Raji (cell line): ENCODE data around the gene GDPGP1.

Source experiments
- POLR2A ChIP-seq: IDR thresholded peaks from 2 replicates; pipeline ENCODE4 v1.6.1; 2011; ENCODE audit warnings: low read depth, low read length, control low read depth; ENCODE audit not compliant: insufficient read depth

The GDPGP1 gene, protein sequence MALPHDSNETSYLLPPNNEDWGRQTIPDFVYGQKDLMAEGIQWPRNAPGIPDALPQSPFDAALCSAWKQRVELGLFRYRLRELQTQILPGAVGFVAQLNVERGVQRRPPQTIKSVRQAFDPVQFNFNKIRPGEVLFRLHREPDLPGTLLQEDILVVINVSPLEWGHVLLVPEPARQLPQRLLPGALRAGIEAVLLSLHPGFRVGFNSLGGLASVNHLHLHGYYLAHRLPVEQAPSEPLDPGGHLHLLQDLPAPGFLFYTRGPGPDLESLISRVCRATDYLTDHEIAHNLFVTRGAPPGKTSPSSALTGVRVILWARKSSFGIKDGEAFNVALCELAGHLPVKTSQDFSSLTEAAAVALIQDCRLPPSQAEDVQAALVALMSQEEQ

DNA sequence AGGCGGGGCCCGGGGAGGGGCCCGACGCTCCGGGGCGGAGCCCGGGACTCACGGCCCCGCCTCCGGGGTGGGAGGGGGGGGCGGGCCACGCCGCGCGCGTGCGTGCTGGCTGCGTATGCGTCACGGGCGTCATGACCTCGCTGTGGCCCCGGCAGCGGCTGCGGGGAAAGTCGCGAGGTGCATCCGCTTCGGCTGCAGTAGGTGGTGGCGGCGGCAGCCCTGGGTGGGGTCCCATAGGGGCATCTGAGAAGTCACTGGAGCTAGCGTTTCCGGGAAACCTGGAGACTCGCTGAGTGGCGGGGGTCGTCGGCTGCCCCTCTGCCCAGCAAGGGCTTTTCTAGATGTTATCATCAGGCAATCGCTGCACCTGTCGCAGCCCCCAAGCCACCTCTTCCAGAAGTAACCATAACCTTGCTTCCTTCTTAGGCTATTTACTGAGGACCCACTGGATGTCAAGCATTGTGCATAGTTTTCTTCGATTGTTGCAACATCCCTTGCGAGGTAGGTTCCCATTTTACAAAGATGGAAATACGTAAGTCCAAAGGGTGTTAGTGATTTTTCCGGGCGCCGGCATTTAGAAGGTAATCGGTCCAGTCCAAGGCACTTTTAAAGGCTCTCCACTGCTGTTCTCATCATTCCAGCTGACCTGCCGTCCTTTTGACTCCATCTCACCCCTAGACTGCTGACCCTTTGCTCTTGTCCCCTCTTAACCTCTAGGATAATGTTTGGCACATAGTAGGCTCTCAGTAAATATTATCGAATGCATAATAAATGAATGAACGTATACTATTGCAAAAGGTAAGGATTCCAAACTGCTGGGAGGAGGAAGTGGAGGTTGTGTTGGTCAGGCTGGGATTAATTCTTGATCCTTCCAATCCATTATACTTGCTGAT lies at the start of gene GDPGP1:
Gene GDPGP1 (plus strand): TSS at position 114 of the 893 bp plus-strand sequence. CDS start 6,700 bp downstream, outside the sequence.
- peak; percentile 93 for TF ChIP-seq POLR2A

DNA sequence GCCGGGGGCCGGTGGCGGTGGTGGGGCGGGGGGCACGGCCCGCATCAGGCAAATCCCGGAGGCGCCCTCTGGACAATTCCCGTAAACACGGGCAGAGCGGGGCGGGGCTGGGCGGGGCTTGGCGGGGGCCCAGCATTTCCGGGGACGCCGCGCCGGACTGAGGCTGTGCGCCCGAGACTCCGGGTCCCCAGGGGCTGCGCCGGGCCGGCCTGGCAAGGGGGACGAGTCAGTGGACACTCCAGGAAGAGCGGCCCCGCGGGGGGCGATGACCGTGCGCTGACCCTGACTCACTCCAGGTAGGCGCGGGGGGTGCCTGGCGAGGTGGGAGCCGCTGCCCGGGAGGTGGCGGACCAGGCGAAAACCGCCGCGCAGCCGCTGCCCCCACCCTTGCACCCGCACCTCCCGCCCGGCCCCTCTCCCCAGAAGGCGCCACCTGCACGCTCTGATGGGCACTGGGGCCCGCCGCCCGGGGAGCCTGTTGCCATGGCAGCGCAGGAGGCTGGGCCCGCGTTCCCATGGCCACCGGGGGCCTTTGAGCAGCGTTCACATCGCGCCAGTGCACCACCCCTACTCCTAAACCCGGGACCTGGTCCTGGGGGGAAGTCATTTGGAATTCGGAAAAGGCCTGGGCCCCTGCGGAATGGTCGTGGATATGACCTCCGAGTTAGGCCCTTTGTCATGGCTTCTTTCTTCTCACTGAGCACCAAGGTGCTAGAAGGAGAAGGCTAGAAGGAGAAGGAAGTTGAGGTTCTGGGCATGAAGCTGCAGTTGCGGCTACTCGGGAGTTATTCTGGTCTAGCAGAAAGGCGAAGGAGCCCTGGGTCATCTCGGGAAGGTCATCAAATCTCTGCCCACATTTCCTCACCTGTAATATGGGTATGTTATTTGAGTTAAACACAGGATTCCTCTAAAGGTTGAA lies 49.0 kb upstream of the GDPGP1 start:
- TF ChIP-seq POLR2A, result peak; percentile 42

DNA sequence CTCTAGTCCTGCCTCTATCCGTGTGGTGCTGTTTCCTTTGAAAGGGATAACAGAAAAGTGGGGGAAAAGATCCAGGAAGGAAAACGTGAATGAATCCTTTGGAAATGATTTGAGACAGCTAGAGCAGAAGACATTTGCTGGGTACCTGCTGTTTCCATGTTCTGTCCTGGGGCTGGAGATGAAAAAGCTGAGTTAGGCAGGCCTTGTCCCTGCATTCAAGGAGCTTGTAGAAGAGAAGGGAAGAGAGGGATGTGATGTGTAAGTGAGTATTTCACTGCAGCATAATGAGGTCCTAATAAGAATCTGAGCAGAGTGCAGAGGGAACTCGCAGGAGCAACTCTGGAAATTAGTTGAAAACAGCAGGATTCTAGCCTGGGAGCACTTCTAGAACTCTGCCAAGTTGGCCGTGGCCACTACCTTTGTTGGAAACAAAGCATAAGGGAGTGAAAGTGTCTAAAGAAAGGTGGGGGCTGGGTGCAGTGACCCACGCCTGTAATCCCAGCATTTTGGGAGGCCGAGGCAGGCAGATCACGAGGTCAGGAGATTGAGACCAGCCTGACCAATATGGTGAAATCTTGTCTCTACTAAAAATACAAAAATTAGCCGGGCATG lies 46.6 kb upstream of the GDPGP1 start:
- no peak for TF ChIP-seq POLR2A

DNA sequence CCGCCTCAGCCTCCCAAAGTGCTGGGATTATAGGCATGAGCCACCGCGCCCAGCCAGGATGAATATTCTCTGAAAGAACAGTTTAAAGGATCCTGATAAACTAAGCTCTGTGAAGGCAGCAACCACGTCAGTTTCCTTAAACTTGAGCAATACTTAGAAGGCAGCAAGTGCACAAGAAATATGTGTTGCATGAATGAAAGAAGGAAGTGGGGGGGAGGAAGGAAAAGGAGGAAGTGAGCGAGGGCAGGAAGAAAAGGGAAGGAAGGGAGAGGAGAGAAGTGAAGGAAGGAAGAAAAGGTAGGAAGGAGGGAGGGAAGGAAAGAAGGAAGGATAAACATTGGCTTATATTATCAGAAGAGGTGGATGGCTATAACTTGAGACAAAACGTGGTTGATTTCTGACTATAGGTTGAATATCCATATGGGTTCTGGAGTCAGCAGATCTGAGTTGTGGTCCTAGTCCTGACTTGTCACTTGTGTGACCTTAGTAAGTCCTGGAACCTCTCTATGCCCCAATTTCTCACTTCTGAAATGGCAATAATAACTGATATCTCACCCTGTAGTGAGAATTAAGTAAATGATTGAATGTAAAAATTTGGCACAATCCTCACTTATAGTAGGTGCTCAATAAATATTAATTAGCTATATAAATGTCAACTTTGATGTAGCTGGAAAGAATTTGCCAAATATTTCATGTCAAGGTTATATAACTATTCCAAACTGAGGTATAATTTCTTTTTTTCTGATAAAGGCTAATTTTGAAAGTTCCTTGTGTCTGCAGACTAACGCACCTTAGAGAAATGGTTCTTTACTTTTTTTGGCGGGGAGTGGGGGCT lies 44.9 kb upstream of the GDPGP1 start:
- TF ChIP-seq POLR2A, result no peak

DNA sequence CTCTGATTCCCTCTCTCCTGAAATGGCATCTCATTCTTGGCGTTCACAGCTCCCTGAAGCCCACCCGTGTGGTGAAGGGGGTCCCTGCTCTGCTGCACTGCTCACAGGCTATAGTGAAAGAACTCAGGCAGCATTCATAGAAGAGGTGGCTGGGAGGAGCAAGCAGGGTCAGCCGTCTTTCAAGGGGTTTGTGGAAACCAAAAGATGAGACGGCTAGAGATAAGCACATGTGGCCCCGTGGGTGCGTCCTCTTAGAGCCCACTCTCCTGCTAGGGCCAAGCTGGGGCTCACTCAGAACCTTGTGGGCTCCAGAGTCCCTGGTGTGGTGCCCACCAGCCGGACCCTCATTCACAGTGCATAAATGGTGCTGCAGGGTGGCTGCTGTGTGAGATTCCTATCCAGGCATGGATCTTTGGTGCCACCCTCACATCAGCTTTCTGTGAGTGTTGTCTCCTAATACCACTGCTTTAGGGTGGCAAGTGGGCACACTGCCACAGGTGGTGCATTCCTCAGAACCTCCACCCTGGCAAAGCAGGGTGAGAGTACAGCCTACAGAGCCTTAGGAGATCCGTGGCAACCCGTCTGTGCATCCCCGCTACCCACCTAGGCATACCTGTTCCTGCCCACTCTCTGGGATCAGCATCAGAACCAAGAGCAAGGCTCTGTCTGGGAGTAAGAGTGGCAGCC lies 44.1 kb upstream of the GDPGP1 start:
- no peak for TF ChIP-seq POLR2A

DNA sequence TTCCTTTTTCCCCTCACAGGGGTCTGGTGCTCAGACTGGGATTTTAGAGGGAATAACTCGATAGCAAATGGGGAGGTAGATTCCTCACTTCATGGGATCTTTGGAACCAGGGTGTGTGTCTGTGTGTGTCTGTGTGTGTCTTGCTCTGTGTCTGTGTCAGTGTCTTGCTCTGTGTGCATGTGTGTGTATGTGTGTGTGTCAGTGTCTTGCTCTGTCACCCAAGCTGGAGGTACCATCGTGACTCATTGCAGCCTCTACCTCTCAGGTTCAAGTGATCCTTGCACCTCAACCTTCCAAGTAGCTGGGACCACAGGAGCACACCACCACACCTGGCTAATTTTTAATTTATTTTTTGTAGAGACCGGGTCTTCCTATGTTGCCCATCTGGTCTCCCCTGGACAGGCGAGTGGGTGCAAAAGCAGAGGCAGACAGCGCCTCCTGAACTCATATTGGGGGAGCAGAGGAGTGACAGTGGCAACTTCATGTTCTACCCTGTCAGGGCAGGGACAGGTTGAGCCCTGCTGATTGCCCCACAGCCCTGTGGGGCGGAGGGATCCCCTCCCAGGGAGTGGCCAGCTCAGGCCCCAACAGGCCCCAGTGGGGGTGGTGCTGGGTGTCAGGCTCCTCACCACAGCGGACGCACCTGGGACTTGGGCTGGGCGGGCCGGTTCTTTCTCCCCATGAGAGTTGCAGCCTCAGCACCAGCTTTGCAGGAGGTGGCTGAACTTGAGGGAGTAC lies 43.2 kb upstream of the GDPGP1 start:
- peak; percentile 61 for TF ChIP-seq POLR2A

DNA sequence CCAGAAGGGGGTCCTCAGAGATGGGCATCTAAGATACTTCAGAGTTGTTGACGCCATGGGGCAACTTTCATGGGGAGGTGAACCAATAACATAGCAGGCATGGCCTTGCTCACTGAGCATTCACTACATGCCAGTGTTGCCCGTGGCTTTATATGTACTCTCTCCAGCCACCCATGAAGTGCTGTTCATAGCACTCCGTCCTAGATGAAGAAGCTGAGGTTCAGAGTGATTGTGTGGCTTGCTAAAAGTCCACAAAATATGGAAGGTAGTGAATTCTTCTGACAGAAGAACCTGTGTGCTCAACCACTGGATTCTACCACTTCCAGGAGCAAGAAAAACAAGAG lies 42.7 kb upstream of the GDPGP1 start:
- TF ChIP-seq POLR2A, result no peak

DNA sequence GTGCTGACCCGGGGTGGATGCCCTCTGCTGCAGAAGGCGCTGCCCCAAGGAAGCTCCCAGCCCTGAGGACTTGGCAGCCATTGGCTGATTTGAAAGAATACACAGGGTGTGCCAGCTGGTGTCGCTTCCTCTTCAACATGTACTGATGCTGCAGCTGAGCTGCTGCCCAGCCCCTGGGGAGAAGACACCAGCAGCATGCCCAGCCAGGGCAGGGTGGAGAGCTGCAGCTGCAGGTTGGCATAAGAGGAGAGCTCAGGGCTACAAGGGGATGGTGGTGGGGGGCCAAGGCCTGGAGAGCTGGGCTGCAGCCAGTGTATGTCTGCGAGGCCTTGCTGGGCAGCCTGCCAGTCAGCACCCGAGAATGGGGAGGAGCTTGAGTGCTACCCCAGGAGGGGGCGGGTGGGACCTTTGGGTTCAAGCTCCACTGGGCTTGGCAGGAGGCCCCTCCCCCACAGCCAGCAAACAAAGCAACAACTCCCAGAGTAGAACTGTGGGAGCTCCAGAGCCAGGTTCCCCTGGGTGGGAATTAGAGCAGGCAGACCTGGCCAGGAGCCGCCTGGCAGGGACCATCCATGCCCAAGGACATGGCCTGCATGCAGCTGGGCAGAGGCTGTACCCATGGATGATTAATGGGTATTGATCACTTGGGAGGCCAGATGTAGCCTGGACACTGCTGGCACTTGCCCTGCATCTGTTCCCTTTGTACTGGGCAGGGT lies 42.1 kb upstream of the GDPGP1 start:
- peak; percentile 66 for TF ChIP-seq POLR2A

DNA sequence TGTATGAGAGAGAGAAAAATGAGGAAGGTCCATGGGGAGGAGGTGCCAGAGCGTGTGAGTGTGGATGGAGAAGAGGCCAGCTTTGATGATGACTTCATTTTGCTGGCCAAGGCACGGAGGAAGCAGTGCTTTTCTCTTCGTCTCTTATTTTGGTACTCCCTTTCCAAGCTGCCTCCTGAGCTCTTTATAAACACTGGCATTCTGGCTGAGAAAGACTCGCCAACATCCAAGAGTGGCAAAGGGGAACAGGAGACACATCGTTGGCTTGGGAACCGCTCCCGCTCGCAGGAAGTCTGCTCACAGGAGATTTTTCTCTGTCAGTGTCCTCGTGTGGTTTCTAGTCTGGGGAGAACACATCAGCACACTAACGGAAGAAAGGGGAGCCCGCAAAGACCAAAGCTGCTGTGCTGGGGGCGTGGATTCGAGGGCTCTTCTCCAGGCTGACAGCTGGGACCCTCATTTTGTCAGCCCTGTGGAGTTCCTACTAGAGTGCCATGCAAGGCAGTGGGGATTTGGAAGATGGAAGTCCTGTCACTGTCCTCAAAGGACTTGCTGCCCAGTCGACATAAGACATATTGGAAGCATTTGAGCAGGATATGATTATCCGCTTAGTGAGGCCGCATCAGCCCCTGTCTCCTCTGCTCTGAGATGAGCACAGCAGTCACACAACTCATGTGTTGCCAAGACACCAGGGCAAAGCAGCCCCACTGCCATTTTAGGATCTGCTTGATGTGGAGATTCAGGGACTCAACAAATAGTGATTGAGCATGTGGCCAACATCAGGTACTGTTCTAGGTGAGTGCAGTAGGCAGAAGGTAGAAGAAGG lies 40.8 kb upstream of the GDPGP1 start:
- TF ChIP-seq POLR2A, result no peak

DNA sequence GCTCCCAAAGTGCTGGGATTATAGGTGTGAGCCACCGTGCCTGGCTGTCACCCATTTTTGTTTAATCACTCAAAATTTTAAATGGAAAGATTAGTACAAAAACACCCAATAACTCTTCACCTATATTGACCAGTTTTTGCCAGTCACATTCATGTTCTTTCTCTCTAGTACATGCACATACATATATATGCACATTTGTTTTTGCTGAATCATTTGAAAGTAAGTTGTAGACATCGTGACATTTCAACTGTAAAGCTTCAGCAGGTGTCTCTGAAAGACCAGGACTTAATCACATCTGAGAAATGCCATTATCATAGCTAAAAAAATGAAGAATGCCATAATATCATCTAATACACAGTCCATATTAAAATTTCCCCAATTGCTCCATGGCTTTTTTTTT lies 39.4 kb upstream of the GDPGP1 start:
- TF ChIP-seq POLR2A, result no peak

DNA sequence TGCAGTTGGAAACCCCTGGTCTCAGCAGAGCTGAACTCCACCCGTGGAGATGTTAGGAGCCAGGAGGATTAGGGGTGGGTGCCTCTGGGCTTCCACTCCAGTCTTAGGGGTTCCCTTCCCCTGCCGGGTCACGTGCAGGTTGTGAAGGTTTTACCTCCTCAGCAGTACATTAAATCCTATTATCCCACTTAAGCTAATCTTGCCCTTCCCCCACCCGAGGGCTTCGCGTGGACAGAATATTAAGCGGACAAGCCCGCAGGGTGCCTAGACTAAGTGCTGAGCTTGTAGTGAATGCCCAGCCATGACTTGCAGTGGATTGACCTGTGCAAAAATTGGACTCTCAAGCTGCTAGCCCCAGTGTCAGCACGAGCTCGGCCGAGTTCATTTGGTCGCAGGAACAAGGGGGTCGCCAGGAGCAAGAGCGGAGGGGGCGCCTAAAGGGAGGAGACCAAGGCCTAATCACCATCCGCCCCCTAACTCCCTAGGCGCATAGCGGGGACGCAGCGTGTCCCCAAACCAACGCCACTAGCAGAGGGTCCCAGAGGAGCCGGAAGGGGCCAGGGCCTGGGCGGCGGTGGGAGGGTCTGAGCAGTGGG lies 33.4 kb upstream of the GDPGP1 start:
- no peak for TF ChIP-seq POLR2A
